Keratinocyte (primary cell): ENCODE measurements around the gene TUNAR. TPM values are rescaled to one million over a fixed set of nuclear protein-coding genes. Genes with fewer than 3 reads are reported as not detected.

Experiments
- DNase-seq: peaks from one replicate; pipeline ENCODE4 v3.0.0-alpha.2; 2011; ENCODE audit warnings: low read depth, missing footprints, low spot score
- FAIRE-seq: peaks from 2 replicates; lab custom pipeline; 2011; peaks lifted over from hg19 to GRCh38; lab: Jason Lieb, UNC
- H2AFZ ChIP-seq: 2 replicates; pipeline ENCODE4 v1.6.0; 2012; ENCODE audit warnings: low read length, control low read depth, inconsistent platforms; ENCODE audit not compliant: control insufficient read depth
- H3K27ac ChIP-seq: 2 replicates; pipeline ENCODE4 v1.5.1; 2011; ENCODE audit warnings: low read length; ENCODE audit not compliant: control insufficient read depth, insufficient read depth
- H3K27me3 ChIP-seq: 3 replicates; pipeline ENCODE4 v1.6.0; 2011; ENCODE audit warnings: low read length; ENCODE audit not compliant: control insufficient read depth, insufficient read depth; ENCODE audit errors: extremely low read depth
- H3K36me3 ChIP-seq, 2 experiments: 2 replicates in 1 of 2; 3 replicates in 1 of 2; pipeline ENCODE4 v1.5.1; 2011; ENCODE audit warnings: low read length in 2 of 2, mild to moderate bottlenecking in 1 of 2; ENCODE audit not compliant: control insufficient read depth in 2 of 2, insufficient read depth in 2 of 2; ENCODE audit errors: extremely low read depth in 1 of 2
- H3K4me1 ChIP-seq: 3 replicates; pipeline ENCODE4 v1.5.1; 2011; ENCODE audit warnings: low read length; ENCODE audit not compliant: control insufficient read depth, insufficient read depth; ENCODE audit errors: extremely low read depth
- H3K4me2 ChIP-seq: 3 replicates; pipeline ENCODE4 v1.6.0; 2011; ENCODE audit warnings: low read depth, low read length; ENCODE audit not compliant: control insufficient read depth, insufficient read depth; ENCODE audit errors: extremely low read depth
- H3K4me3 ChIP-seq, 3 experiments: fragments of 200-600 bp in 1 of 3; sonication (generic) in 1 of 3; 2 replicates in 2 of 3; 3 replicates in 1 of 3; pipeline ENCODE4 v1.5.1; 2011 to 2016; ENCODE audit warnings: low read length in 3 of 3, mild to moderate bottlenecking in 3 of 3, control low read depth in 2 of 3, inconsistent platforms in 1 of 3, low read depth in 1 of 3, mixed read lengths in 1 of 3, mixed run types in 1 of 3, moderate library complexity in 1 of 3; ENCODE audit not compliant: control insufficient read depth in 2 of 3, insufficient read depth in 2 of 3; ENCODE audit errors: extremely low read depth in 1 of 3
- H3K79me2 ChIP-seq: 2 replicates; pipeline ENCODE4 v1.6.0; 2012; ENCODE audit warnings: low read length; ENCODE audit not compliant: control insufficient read depth, insufficient read depth
- H3K9ac ChIP-seq: 3 replicates; pipeline ENCODE4 v1.6.0; 2011; ENCODE audit warnings: low read length; ENCODE audit not compliant: control insufficient read depth, insufficient read depth; ENCODE audit errors: extremely low read depth
- H3K9me1 ChIP-seq: 3 replicates; pipeline ENCODE4 v1.6.0; 2011; ENCODE audit warnings: low read length; ENCODE audit not compliant: control insufficient read depth, insufficient read depth; ENCODE audit errors: extremely low read depth
- H3K9me3 ChIP-seq: 2 replicates; pipeline ENCODE4 v1.5.1; 2012; ENCODE audit warnings: low read depth, low read length; ENCODE audit not compliant: control insufficient read depth
- H4K20me1 ChIP-seq: 3 replicates; pipeline ENCODE4 v1.6.0; 2011; ENCODE audit warnings: low read length; ENCODE audit not compliant: control insufficient read depth, insufficient read depth; ENCODE audit errors: extremely low read depth
- EZH2 ChIP-seq: IDR thresholded peaks from one replicate; pipeline ENCODE4 v1.6.1; 2012; ENCODE audit warnings: inconsistent platforms, mild to moderate bottlenecking, low read length, moderate library complexity
- dilution Hi-C: fragments of 300-500 bp; cut with MboI; formaldehyde crosslinking; loops from one replicate; pipeline ENCODE4 v1.7.0; 2020; ENCODE audit warnings: low sequenced_read_pairs; ENCODE audit not compliant: extremely low pct_ligation_motif_present
- polyA plus RNA-seq, 5 experiments: library from polyadenylated mRNA; depleted of rRNA in 3 of 5; stranded (reverse) in 3 of 5; stranded (forward) in 1 of 5; unstranded in 1 of 5; fragments of >200 nt; gene quantifications; 1 replicate in 1 of 5; 2 replicates in 3 of 5; 3 replicates in 1 of 5; pipeline versions ENCODE4 v1.2.1 to v1.2.3, GENCODE V29; 2011 to 2012; ENCODE audit warnings: missing spikeins in 2 of 5, low read depth in 1 of 5, low replicate concordance in 1 of 5
- TF ChIP-seq, protein P1 (sequence below), 3 experiments: IDR thresholded peaks in 1 of 3; conservative IDR thresholded peaks in 1 of 3; optimal IDR thresholded peaks in 1 of 3; 2 replicates in 2 of 3; 3 replicates in 1 of 3; pipeline versions ENCODE3 to v1.5.1; 2011; ENCODE audit warnings: low read length in 3 of 3, mild to moderate bottlenecking in 3 of 3, moderate library complexity in 2 of 3, control low read depth in 1 of 3, inconsistent platforms in 1 of 3; ENCODE audit not compliant: insufficient read depth in 2 of 3; ENCODE audit errors: extremely low read depth in 1 of 3

Gene TUNAR
- polyA plus RNA-seq, 1 donor (not counting 4 experiments of a cell fraction or from before 2014, with no cell fraction given) = not detected

DNA sequence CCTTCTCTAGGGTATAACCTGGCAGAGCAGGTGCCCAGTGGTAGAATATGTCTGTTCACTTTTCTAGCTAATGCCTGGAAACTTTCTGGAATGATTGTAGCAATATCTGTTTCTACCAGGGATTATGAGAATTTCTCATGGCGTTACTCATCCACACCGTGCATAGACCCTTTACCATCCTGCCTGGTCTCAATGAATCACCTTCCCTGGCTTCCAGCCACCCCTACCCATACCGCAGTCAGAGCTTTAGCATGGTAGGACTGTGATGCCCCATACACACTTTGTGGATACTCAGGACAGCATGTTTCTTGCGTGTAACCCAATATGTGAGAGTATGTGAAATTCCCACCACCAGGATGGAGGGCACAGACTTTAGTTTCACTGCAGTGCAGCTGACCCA lies 45.4 kb downstream of the TUNAR start:
- Histone ChIP-seq H3K4me2 (no peak overlapping the region), H2AFZ (no peak overlapping the region), H3K4me3 (no peak overlapping the region), H3K27me3 (no peaks in the 10 kb centered on the region), H3K9ac (no peak overlapping the region), H3K4me1 (no peaks in the 10 kb centered on the region), H3K9me1 (no peaks in the 10 kb centered on the region), H4K20me1 (no peaks in the 10 kb centered on the region), H3K79me2 (no peaks in the 10 kb centered on the region), H3K9me3 (no peaks in the 10 kb centered on the region), H3K36me3 (no peaks in the 10 kb centered on the region), H3K27ac (no peak overlapping the region)
- no peak for FAIRE-seq
- DNase-seq = no peak
- dilution Hi-C loops = no loop called here
- no peak for TF ChIP-seq EZH2
- TF ChIP-seq, protein P1, sequence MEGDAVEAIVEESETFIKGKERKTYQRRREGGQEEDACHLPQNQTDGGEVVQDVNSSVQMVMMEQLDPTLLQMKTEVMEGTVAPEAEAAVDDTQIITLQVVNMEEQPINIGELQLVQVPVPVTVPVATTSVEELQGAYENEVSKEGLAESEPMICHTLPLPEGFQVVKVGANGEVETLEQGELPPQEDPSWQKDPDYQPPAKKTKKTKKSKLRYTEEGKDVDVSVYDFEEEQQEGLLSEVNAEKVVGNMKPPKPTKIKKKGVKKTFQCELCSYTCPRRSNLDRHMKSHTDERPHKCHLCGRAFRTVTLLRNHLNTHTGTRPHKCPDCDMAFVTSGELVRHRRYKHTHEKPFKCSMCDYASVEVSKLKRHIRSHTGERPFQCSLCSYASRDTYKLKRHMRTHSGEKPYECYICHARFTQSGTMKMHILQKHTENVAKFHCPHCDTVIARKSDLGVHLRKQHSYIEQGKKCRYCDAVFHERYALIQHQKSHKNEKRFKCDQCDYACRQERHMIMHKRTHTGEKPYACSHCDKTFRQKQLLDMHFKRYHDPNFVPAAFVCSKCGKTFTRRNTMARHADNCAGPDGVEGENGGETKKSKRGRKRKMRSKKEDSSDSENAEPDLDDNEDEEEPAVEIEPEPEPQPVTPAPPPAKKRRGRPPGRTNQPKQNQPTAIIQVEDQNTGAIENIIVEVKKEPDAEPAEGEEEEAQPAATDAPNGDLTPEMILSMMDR (optimal IDR thresholded peaks at IDR 0.05 in 1 of 3, IDR thresholded peaks at IDR 0.05 in 1 of 3, conservative IDR thresholded peaks at IDR 0.05 in 1 of 3; ENCODE audit: extremely low read depth in 1 of 3, insufficient read depth in 2 of 3, low read length in 3 of 3) = no peak

DNA sequence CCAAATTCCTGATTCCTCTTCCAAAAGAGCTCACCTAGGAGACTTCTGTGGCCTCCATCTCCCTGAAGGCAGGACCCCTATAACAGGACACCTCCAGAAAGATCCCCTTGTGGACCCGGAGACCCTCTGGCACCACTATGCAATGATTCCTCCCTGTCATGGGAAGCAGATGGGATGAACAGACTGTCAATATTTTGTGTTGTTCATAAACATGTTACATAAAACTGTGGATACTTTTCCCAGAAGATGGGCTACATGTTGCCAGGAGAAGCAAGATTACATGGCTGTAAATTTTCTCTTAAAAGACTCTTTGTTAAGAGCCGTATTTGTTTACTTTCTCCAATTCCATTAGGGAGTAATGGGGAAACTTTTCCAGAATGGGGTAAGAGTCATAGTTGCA lies 52.1 kb downstream of the TUNAR start:
- TF ChIP-seq, protein P1 (optimal IDR thresholded peaks at IDR 0.05 in 1 of 3, IDR thresholded peaks at IDR 0.05 in 1 of 3, conservative IDR thresholded peaks at IDR 0.05 in 1 of 3; ENCODE audit: extremely low read depth in 1 of 3, insufficient read depth in 2 of 3, low read length in 3 of 3) = no peak
- TF ChIP-seq EZH2 = no peak
- no peak overlapping the region for H2AFZ ChIP-seq
- no peaks in the 10 kb centered on the region for H3K27me3 ChIP-seq
- no peaks in the 10 kb centered on the region for H3K79me2 ChIP-seq
- no peaks in the 10 kb centered on the region for H3K9me1 ChIP-seq
- no peaks in the 10 kb centered on the region for H3K36me3 ChIP-seq
- H4K20me1 ChIP-seq = no peaks in the 10 kb centered on the region
- H3K27ac ChIP-seq = no peak overlapping the region
- H3K4me2 ChIP-seq = no peak overlapping the region
- dilution Hi-C loops = no loop called here
- FAIRE-seq = no peak
- no peaks in the 10 kb centered on the region for H3K4me1 ChIP-seq
- H3K4me3 ChIP-seq = no peak overlapping the region
- DNase-seq = no peak
- H3K9me3 ChIP-seq = no peaks in the 10 kb centered on the region
- H3K9ac ChIP-seq = no peak overlapping the region
